ENCODE data around the gene PDE11A. TPM values are rescaled to one million over a fixed set of nuclear protein-coding genes. Genes with fewer than 3 reads are reported as not detected.

PDE11A gene
- total and polyA plus RNA-seq, 2 of the 13 experiments (the other 11 are each of a cell fraction or from before 2014, with no cell fraction given): 1.2 to 1.7 TPM

DNA sequence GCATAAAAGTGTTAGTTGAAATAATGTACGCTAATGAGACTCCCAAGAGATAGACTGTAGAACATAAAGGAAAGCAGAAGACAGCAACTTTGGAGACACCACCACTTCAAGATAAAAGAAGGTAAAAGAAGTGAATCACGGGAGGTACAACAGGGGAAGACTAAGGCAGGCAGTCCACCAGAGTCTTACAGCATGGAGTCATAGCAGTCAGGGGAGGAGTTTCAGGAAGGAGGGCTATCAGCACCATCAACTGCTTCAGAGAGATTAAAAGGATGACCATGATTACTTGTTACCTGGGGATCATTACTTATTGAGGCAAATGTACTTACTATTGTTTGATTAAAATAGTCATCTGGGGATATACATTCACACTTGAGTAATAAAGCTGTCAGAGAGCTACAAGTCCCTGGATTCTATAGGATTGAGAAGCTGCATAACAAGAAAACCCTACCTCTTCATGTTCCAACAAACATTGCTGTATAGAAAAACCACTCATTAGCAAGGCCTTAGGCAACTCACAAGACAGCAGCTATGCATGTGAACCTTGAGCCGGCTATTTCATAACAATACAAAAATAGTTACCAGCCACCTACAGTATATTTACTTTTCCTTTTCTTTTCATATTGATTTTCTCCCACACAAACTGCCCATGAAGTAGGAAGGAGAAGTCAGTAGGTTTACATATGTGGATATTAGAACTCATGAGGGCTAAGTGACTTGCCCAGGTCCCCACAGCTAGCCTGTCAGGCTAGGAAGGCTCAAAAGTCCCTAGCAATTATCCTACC, 101.7 kb downstream of the PDE11A start (continued):
- TF ChIP-seq SOX5 (CRISPR knock-in tag; IDR thresholded peaks at IDR 0.05; ENCODE audit: borderline replicate concordance) (peak; percentile 99), RELA (CRISPR knock-in tag; IDR thresholded peaks at IDR 0.05) (no peak), SP140L (CRISPR knock-in tag; IDR thresholded peaks at IDR 0.05; ENCODE audit: borderline replicate concordance) (0 out of 2 replicates have a peak, but pooled peaks have one; percentile 49), FOSL2 (CRISPR knock-in tag; IDR thresholded peaks at IDR 0.05) (peak; percentile 44), MED1 (CRISPR knock-in tag; IDR thresholded peaks at IDR 0.05) (peak; percentile 48), ZNF570 (CRISPR knock-in tag; IDR thresholded peaks at IDR 0.05; ENCODE audit: borderline replicate concordance) (no peak), ZNF530 (CRISPR knock-in tag; IDR thresholded peaks at IDR 0.05; ENCODE audit: low read depth) (no peak), JARID2 (CRISPR knock-in tag; IDR thresholded peaks at IDR 0.05; ENCODE audit: insufficient replicate concordance) (no peak), ZNF33A (CRISPR knock-in tag; IDR thresholded peaks at IDR 0.05; ENCODE audit: borderline replicate concordance) (no peak), ZNF775 (CRISPR knock-in tag; IDR thresholded peaks at IDR 0.05; ENCODE audit: borderline replicate concordance) (no peak), EEA1 (CRISPR knock-in tag; IDR thresholded peaks at IDR 0.05; ENCODE audit: borderline replicate concordance) (no peak), RERE (CRISPR knock-in tag; IDR thresholded peaks at IDR 0.05; ENCODE audit: low read depth) (peak; percentile 52; the same call in 1 of the 2 replicates), REL (CRISPR knock-in tag; conservative IDR thresholded peaks at IDR 0.05) (no peak), TOE1 (CRISPR knock-in tag; IDR thresholded peaks at IDR 0.05) (no peak), FOXP1 (IDR thresholded peaks at IDR 0.05) (no peak), FOXP1 (CRISPR knock-in tag; IDR thresholded peaks at IDR 0.05) (peak; percentile 85), NFE2L2 (IDR thresholded peaks at IDR 0.05; ENCODE audit: low read length) (no peak), FOXA3 (CRISPR knock-in tag; IDR thresholded peaks at IDR 0.05) (peak; percentile 92), ZNF75D (CRISPR knock-in tag; IDR thresholded peaks at IDR 0.05; ENCODE audit: borderline replicate concordance) (no peak), JDP2 (CRISPR knock-in tag; IDR thresholded peaks at IDR 0.05; ENCODE audit: borderline replicate concordance) (no peak), SOX13 (IDR thresholded peaks at IDR 0.05) (peak; percentile 85), SOX13 (CRISPR knock-in tag; conservative IDR thresholded peaks at IDR 0.05 in 1 of 2, IDR thresholded peaks at IDR 0.05 in 1 of 2) (peak in 1 of 2 experiments; percentile 99; a peak in 2 of 4 replicates), ZZZ3 (CRISPR knock-in tag; IDR thresholded peaks at IDR 0.05; ENCODE audit: borderline replicate concordance) (no peak)
- TF ChIP-seq, protein P1, sequence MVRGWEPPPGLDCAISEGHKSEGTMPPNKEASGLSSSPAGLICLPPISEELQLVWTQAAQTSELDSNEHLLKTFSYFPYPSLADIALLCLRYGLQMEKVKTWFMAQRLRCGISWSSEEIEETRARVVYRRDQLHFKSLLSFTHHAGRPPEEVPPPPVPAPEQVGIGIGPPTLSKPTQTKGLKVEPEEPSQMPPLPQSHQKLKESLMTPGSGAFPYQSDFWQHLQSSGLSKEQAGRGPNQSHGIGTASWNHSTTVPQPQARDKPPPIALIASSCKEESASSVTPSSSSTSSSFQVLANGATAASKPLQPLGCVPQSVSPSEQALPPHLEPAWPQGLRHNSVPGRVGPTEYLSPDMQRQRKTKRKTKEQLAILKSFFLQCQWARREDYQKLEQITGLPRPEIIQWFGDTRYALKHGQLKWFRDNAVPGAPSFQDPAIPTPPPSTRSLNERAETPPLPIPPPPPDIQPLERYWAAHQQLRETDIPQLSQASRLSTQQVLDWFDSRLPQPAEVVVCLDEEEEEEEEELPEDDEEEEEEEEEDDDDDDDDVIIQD (CRISPR knock-in tag; IDR thresholded peaks at IDR 0.05; ENCODE audit: low read depth): peak; percentile 36; the same call in 1 of the 2 replicates
